Tibial nerve (tissue), 3 donors: Measurements from ENCODE around the gene HAGHL.

Experiments used
- POLR2A ChIP-seq, 2 donors: fragments of 450-650 bp; IDR thresholded peaks; one replicate each; pipeline ENCODE4 v1.6.1; 2017; ENCODE audit warnings: antibody characterized with exemption in 2 of 2, mild to moderate bottlenecking in 2 of 2, moderate library complexity in 2 of 2
- TF ChIP-seq, protein P1 (sequence below), 5 experiments: fragments of 200-600 bp in 3 of 5; fragments of 450-650 bp in 2 of 5; sonication (generic) in 3 of 5; IDR thresholded peaks; one replicate each; pipeline ENCODE4 v1.5.1; 2016 to 2019; ENCODE audit warnings: antibody characterized with exemption in 5 of 5, mild to moderate bottlenecking in 3 of 5, moderate library complexity in 2 of 5

DNA sequence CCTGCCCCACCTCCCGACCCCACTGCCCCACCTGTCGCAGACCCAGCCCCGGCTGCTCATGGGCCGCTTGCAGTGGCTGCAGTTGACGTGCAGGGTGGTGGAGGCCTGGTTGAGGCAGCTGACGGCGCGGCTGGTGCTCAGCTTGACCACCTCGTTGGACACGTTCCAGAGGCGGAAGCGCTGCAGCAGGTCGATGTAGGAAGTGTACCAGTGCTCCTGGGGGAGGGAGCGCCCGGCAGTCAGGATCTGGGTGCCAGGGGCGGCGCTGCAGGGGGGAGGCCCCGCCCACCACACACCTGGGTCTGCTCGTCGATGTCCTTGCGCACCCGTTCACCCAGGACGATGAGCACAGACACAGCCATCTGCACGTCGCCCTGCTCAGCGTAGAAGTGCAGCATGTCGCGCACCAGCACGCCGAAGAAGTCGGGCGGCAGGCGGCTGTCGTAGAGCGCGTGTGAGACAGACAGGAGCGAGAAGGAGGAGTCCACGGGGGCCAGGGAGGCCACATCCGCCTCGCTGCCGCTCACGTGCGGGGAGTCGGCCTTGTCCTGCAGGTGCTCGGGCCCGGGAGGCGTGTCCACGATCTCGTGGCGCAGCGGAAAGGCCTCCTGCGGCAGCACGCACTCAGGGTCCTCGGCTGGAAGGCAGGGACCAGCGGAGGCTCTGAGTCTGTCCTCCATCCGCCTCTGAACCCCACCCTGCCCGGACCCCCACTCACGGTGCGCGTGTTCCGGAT, 41.8 kb upstream of the HAGHL start:
- TF ChIP-seq, protein P1, sequence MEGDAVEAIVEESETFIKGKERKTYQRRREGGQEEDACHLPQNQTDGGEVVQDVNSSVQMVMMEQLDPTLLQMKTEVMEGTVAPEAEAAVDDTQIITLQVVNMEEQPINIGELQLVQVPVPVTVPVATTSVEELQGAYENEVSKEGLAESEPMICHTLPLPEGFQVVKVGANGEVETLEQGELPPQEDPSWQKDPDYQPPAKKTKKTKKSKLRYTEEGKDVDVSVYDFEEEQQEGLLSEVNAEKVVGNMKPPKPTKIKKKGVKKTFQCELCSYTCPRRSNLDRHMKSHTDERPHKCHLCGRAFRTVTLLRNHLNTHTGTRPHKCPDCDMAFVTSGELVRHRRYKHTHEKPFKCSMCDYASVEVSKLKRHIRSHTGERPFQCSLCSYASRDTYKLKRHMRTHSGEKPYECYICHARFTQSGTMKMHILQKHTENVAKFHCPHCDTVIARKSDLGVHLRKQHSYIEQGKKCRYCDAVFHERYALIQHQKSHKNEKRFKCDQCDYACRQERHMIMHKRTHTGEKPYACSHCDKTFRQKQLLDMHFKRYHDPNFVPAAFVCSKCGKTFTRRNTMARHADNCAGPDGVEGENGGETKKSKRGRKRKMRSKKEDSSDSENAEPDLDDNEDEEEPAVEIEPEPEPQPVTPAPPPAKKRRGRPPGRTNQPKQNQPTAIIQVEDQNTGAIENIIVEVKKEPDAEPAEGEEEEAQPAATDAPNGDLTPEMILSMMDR (IDR thresholded peaks at IDR 0.05) = no peak
- no peak for TF ChIP-seq POLR2A (IDR thresholded peaks at IDR 0.05)
